Amniotic stem cell (primary cell): ENCODE measurements around the gene ZNF225.
"Not testable (repeated sequence)": the region's sequence is repeated elsewhere in the genome, so short reads cannot be mapped to it uniquely, and the experiment has no call there.

ENCODE experiments used
- DNase-seq: peaks from one replicate; lab custom pipeline; 2025; lab: John Stamatoyannopoulos, UW

Gene ZNF225

GRCh38 chr19:44113138-44113783, at the start of gene ZNF225:
TSS of gene ZNF225 (plus strand) at chr19:44113399. CDS start at chr19:44115828, 2,429 bp downstream.
- peak; percentile 96 for DNase-seq

DNA sequence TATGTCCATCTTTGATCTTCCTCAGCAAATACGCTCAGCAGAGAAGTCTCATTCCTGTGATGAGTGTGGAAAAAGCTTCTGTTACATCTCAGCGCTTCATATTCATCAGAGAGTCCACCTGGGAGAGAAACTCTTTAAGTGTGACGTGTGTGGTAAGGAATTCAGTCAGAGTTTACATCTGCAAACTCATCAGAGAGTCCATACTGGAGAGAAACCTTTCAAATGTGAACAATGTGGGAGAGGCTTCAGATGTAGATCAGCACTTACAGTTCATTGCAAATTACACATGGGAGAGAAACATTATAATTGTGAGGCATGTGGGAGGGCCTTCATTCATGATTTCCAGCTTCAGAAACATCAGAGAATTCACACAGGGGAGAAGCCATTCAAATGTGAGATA, 46.9 kb upstream of the ZNF225 start:
- no peak for DNase-seq

GRCh38 chr19:44069415-44069814, 43.8 kb upstream of the ZNF225 start:
- DNase-seq = no peak

DNA sequence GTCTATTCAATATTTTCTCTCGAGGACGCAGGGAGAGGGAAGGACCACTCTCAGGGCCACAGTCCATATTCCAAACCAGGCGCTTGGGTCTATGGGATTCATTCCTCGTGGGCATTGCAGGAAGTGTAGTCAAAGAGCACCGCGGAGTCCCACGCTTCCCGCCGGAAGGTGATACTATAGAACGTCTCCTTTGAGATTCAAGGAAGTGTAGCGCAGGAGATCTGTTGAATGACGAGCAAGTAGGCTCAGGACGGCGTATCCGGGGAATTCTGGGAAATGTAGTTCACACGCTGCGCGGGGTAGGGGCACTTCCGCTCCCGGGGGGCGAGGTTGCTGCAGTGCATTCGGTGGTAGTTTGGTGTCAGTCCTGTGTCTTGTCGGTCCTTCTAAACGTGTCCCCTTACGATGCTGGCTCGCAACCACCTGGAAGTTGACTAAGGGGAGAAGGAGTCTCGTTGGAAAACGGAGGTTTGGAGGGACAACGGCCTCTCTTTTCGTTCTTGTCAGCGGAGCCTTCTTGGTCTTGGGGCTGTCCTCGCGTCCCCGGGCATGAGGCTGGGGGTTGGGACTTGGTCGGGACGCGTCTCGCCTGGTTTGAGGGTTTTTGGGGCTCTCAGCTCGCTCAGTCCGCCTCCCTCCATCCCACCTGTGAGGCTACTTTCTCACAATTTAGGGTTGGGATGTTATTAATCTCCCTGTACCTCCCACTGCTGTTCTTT, 41.2 kb upstream of the ZNF225 start, which contains the start of gene ZNF284:
Gene ZNF284 (plus strand): TSS at position 336 of the 719 bp plus-strand sequence. CDS start 4,231 bp downstream, outside the sequence.
- DNase-seq = peak; percentile 64

- no peak for DNase-seq
These were observed 40.4 kb upstream of the ZNF225 start for GRCh38 chr19:44072543-44073401.

GRCh38 chr19:44076325-44076724, 36.9 kb upstream of the ZNF225 start:
- DNase-seq = no peak

DNA sequence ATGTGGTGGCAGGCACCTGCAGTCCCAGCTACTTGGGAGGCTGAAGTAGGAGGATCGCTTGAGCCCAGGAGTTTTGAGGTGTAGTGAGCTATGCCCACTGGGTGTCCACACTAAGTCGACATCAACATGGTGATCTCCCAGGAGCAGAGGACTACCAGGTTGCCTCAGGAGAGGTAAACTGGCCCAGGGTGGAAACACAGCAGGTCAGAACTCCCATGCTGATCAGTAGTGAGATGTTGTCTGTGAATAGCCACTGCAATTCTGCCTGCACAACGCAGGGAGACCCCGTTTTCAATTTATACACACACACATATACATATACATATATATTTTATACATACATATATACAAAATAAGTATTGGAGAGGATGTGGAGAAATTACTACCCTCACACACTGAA, 21.1 kb upstream of the ZNF225 start:
- DNase-seq = no peak

- DNase-seq = peak; percentile 88
These were observed 19.1 kb upstream of the ZNF225 start, which contains the start of gene ZNF224 for GRCh38 chr19:44093931-44094765. TSS of gene ZNF224 (plus strand) at chr19:44094361. CDS start at chr19:44097874, 3,513 bp downstream.

- DNase-seq = no peak
These were observed 5.4 kb upstream of the ZNF225 start for GRCh38 chr19:44107751-44108150.

- DNase-seq = no peak
These were observed 3.7 kb upstream of the ZNF225 start for GRCh38 chr19:44109458-44109857.

DNA sequence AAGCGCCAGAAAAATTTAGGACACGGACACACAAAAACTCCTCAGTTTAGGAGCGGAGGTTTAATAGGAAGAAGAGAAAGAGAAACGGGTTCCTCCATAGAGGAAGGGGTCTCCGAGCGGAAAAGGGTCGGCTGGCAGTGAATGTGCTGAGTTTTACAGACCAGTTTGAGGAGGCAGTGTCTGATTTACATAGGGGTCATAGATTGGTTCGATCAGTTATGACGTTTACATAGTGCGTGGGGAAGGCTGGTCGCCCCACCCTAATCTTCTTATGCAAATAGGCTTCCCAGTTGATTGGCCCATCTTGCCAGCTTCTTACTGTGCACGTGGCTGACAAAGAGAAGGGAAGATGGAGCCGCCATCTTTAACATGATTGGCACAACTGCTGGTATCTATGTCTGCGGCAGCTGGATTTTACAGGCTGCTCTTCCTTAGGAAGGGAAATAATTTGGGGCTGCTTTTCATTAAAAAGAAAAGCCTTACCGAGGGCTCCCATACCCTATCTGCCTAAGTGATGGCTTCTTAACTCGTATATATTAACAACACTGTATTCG, 1.2 kb upstream of the ZNF225 start:
- DNase-seq = peak; percentile 82

DNA sequence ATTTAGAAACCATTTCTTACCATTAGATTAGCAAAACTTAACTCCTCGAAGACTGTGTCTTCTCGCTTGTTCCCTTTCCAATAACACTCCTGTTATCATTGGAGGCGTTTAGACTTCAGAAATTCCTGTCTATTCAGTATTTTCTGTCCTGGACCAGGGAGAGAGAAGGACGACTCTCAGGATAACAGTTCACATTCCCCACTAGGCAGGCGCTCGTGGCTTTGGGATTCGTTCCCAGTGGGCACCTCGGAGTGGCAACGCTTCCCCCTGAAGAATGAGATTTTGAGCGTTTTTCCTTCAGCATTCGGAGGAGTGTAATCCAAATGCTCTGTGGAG, 429 bp upstream of the ZNF225 start:
- no peak for DNase-seq

DNA sequence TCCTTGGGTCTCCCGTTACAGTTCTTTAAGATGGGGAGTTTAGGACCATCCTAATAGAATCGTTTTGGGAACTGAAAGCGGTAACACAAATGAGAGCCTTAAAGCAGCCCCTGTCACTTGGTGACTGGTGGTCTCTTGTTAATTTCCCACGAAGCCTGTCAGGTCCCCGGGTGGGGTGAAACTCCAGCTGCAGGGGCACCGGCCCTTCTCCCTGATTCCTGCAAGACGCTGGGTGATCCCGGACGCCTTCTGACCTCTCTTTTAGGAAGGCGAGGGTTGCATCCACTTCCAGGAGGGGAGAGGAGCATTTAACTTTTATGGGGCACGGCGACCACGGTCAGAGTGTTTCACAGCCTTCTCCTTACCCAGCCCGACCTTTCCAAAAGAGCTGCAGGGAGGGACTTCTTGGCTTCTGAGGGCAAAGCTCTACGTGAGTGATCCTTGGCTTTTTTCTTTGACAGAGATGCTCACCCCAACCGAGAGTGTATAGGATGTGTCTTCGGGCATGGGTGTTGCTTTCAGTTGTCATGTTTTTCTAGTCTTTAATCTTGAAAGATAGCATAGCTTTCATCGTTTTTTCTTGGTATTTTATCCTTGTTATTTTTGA, 688 bp downstream of the ZNF225 start:
- DNase-seq = no peak

DNA sequence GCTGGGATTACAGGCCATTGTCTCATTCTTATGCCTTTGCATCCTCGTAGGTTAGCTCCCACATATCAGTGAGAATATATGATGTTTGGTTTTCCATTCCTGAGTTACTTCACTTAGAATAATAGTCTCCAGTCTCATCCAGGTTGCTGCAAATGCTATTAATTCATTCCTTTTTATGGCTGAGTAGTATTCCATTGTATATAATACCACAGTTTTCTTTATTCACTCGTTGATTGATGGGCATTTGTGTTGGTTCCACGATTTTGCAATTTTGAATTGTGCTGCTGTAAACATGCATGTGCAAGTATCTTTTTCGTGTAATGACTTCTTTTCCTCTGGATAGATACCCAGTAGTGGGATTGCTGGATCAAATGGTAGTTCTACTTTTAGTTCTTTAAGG, 8.0 kb downstream of the ZNF225 start:
- not testable (repeated sequence) for DNase-seq

GRCh38 chr19:44131955-44132354, 18.8 kb downstream of the ZNF225 start:
- DNase-seq = no peak

DNA sequence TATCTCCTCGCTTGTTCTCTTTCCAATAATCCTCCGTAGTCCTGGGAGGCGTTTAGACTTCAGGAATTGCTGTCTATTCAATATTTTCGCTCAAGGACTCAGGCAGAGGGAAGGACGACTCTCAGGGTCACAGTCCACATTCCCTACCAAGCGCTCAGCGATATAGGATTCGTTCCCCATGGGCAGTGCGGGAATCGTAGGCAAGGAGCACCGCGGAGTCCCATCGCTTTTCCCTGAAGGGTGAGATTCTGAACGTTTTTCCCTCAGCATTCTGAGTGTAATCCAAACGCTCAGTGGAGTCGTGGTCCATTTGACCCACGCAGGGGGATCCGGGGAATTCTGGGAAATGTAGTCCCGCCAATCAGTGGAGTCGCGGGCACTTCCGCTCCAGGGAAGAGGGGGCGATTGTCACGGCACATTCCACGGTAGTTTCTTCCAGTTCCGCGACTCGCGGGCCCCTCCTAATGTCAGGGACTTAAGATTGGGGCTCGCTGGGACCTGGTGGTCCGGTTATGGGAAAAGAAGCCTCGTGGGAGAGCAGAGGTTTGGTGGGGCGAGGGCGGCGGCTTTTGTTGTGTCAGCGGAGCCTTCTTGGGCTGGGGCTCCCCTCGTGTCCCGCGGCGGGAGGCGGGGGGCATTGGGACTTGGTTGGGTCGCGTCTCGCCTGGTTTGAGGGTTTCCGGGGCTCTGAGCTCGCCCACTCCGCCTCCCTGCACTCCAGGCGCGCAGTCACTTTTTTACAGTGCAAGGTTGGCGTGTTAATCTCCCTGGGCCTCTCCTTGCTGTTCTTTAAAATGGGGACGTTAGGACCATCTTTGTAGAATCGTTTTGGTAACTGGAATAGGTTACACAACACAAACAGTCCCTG, 28.2 kb downstream of the ZNF225 start, which contains the start of gene ZNF234:
Gene ZNF234 (plus strand): TSS at position 364 of the 868 bp plus-strand sequence. CDS start 3,079 bp downstream, outside the sequence.
- DNase-seq = peak; percentile 41

DNA sequence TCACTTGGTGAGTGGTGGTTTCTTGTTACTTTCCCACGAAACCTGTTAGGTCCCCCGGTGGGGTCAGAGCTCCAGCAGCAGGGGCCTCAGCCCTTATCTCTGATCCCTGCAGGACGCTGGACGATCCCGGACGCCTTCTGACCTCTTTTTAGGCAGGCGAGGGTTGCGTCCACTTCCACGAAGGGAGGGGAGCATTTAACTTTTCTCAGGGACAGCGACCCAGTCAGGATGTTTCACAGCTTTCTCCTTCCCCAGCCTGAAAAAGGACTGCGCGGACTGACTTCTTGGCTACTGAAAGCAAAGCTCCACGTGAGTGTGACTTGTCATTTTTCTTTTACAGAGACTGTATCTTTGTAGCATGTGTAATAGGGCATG, 28.8 kb downstream of the ZNF225 start:
- DNase-seq = no peak

DNA sequence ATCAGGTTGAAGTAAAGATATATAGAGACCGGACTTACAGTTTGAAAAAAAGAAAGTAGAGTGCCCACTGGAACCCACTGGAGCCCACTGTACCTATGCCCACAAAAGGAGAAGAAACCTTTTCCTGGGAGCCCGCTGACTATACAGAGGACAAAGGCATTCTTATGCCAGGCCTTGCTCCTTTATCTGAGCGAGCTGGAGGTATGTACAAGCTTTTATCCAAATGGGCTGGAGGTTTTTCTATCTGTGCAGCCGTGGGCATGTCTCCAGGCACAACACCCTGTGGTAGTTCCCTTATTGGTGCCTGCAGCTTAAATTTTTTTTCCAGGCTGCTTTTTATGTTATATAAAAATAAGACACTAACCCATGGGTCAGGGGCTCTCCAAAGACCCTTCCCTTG, 36.6 kb downstream of the ZNF225 start:
- no peak for DNase-seq

DNA sequence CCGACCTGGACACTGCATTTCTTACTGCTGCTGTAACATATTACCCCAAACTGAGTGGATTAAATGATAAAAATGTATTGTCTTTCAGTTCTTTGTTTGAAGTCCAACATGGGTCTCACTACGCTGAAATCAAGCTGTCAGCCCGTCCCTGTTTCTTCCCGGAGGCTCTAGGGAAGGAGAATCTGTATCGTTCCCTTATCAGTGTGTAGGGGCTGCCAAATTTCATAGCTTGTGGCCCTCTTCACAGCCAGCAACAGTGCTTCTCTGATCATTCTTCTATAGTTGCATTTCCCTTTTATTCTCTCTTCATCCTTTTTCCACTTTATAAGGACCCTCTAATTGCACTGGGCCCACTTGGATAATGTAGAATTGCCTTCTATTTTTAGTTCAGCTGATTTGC, 38.3 kb downstream of the ZNF225 start:
- no peak for DNase-seq

GRCh38 chr19:44156475-44156874, 43.3 kb downstream of the ZNF225 start:
- no peak for DNase-seq
